A549 (cell line): ENCODE data around the gene IFI30. TPM values are rescaled to one million over a fixed set of nuclear protein-coding genes. Genes with fewer than 3 reads are reported as not detected.

Experiments
- ATAC-seq, 2 experiments: fragments of 200-7000 bp in 1 of 2; fragments of >200 bp in 1 of 2; cut with Nextera tagmentation in 1 of 2; cut with Tn5 transposase in 1 of 2; 3 replicates each; pipeline versions ENCODE4 v1.8.0 to v1.9.1; 2018 to 2020; ENCODE audit warnings: mild to moderate bottlenecking in 1 of 2, moderate library complexity in 1 of 2
- CTCF ChIA-PET: fragments of 300-600 bp; sonication (Branson Sonifier 250); formaldehyde crosslinking; extraction: SDS; loops from one replicate; lab custom pipeline; 2021; ENCODE audit warnings: antibody characterized with exemption, inconsistent platforms; lab: Yijun Ruan, JAX
- POLR2A ChIA-PET: fragments of 350-600 bp; formaldehyde crosslinking; extraction: SDS; loops from one replicate; lab custom pipeline; 2021; ENCODE audit warnings: antibody characterized with exemption, inconsistent platforms; lab: Yijun Ruan, JAX
- DNase-seq, 2 experiments: peaks; one replicate each; pipeline versions ENCODE4 v3.0.0 to v3.0.0-alpha.2; 2011 to 2016; ENCODE audit warnings: low read depth in 1 of 2, low spot score in 1 of 2
- FAIRE-seq: peaks from 2 replicates; lab custom pipeline; 2011; peaks lifted over from hg19 to GRCh38; lab: Jason Lieb, UNC
- H3K27ac ChIP-seq, 2 experiments: fragments of >200 bp; sonication (Bioruptor Twin); formaldehyde crosslinking; 3 replicates each; pipeline ENCODE4 v1.5.1; 2016 to 2017
- H3K4me1 ChIP-seq: fragments of >200 bp; sonication (Bioruptor Twin); formaldehyde crosslinking; 3 replicates; pipeline ENCODE4 v1.6.1; 2016
- H3K4me2 ChIP-seq: fragments of >200 bp; sonication (Bioruptor Twin); formaldehyde crosslinking; 3 replicates; pipeline ENCODE4 v1.6.1; 2016
- H3K4me3 ChIP-seq: fragments of >200 bp; sonication (Bioruptor Twin); formaldehyde crosslinking; 3 replicates; pipeline ENCODE4 v1.5.1; 2016
- H3K9me3 ChIP-seq: fragments of >200 bp; sonication (Bioruptor Twin); formaldehyde crosslinking; 3 replicates; pipeline ENCODE4 v1.6.1; 2016
- BHLHE40 ChIP-seq: IDR thresholded peaks from 2 replicates; pipeline ENCODE4 v1.6.1; 2012; ENCODE audit warnings: low read depth, low read length, inconsistent platforms
- CBX8 ChIP-seq: fragments of 200-600 bp; sonication (generic); IDR thresholded peaks from 2 replicates; pipeline ENCODE4 v1.6.1; 2016
- EP300 ChIP-seq, 2 experiments: fragments of >200 bp; sonication (Bioruptor Twin); formaldehyde crosslinking; IDR thresholded peaks; 2 replicates in 1 of 2; 3 replicates in 1 of 2; pipeline ENCODE4 v1.6.1; 2016 to 2017
- FOSB ChIP-seq: fragments of 250-450 bp; sonication (Bioruptor Pico); IDR thresholded peaks from 2 replicates; pipeline ENCODE4 v1.5.0; 2020; ENCODE audit warnings: mild to moderate bottlenecking, moderate library complexity
- HDAC2 ChIP-seq: fragments of 200-600 bp; sonication (generic); IDR thresholded peaks from 2 replicates; pipeline ENCODE4 v1.6.1; 2016
- HOXA7 ChIP-seq: fragments of 250-450 bp; sonication (Bioruptor Pico); IDR thresholded peaks from 2 replicates; pipeline ENCODE4 v1.5.0; 2020; ENCODE audit warnings: mild to moderate bottlenecking, moderate library complexity
- JUN ChIP-seq, 2 experiments: fragments of >200 bp; sonication (Bioruptor Twin); formaldehyde crosslinking; IDR thresholded peaks; 2 replicates in 1 of 2; 3 replicates in 1 of 2; pipeline ENCODE4 v1.6.1; 2016 to 2017
- JUNB ChIP-seq: fragments of >200 bp; sonication (Bioruptor Twin); formaldehyde crosslinking; IDR thresholded peaks from 2 replicates; pipeline ENCODE4 v1.6.1; 2016
- KDM1A ChIP-seq: fragments of 200-600 bp; sonication (generic); IDR thresholded peaks from 2 replicates; pipeline ENCODE4 v1.6.1; 2016; ENCODE audit warnings: low read depth, mild to moderate bottlenecking
- NFE2L2 ChIP-seq: fragments of 150-350 bp; conservative IDR thresholded peaks from 2 replicates; pipeline ENCODE4 v1.6.1; 2014; ENCODE audit warnings: low read length
- NR3C1 ChIP-seq: fragments of >200 bp; sonication (Bioruptor Twin); formaldehyde crosslinking; IDR thresholded peaks from 3 replicates; pipeline ENCODE4 v1.6.1; 2017
- RFX5 ChIP-seq: fragments of 450-650 bp; IDR thresholded peaks from 2 replicates; pipeline ENCODE4 v1.7.1; 2014; ENCODE audit warnings: antibody characterized with exemption, mild to moderate bottlenecking, moderate library complexity
- SMC3 ChIP-seq: fragments of >200 bp; sonication (Bioruptor Twin); formaldehyde crosslinking; IDR thresholded peaks from 3 replicates; pipeline ENCODE4 v1.6.1; 2018; ENCODE audit warnings: inconsistent platforms
- ZFP36 ChIP-seq: fragments of 450-650 bp; IDR thresholded peaks from 2 replicates; pipeline ENCODE4 v1.6.1; 2014; ENCODE audit warnings: borderline replicate concordance; ENCODE audit not compliant: partially characterized antibody
- WGBS: methylation state at CpG from one replicate; pipeline ENCODE4 v1.1.6; 2017; ENCODE audit errors: missing lambda C conversion rate; 5-methylcytosine and 5-hydroxymethylcytosine counted together
- polyA plus RNA-seq, 4 experiments: library from polyadenylated mRNA; depleted of rRNA in 3 of 4; stranded (reverse); fragments of >200 nt; fragmentation: RNase III in 1 of 4; extraction: RNeasy Plus Mini Kit Qiagen cat#74134 plus additional on column Dnase treatment in 1 of 4; gene quantifications; 2 replicates in 3 of 4; 3 replicates in 1 of 4; pipeline ENCODE4 v1.2.3, GENCODE V29; 2011 to 2017
- TF ChIP-seq, protein P1 (sequence below): fragments of >200 bp; sonication (Bioruptor Twin); formaldehyde crosslinking; IDR thresholded peaks from 3 replicates; pipeline ENCODE4 v1.5.1; 2016
- TF ChIP-seq, protein P2 (sequence below): IDR thresholded peaks from 2 replicates; pipeline ENCODE4 v1.6.1; 2012
- TF ChIP-seq, protein P3 (sequence below): fragments of 450-650 bp; IDR thresholded peaks from 2 replicates; pipeline ENCODE4 v1.6.1; 2014; ENCODE audit warnings: antibody characterized with exemption
- TF ChIP-seq, protein P4 (sequence below): fragments of 150-350 bp; IDR thresholded peaks from 2 replicates; pipeline ENCODE4 v1.6.1; 2014; ENCODE audit warnings: low read depth, mild to moderate bottlenecking, low read length
- TF ChIP-seq, protein P5 (sequence below): fragments of 250-450 bp; sonication (Bioruptor Pico); IDR thresholded peaks from 2 replicates; pipeline ENCODE4 v1.5.0; 2021; ENCODE audit warnings: mild to moderate bottlenecking, moderate library complexity, borderline replicate concordance
- TF ChIP-seq, protein P6 (sequence below): IDR thresholded peaks from 2 replicates; pipeline ENCODE4 v1.6.1; 2012; ENCODE audit warnings: low read depth, borderline replicate concordance

IFI30 gene
- polyA plus RNA-seq, 2 of the 4 experiments (the other 2 are of a cell fraction), result 11.2 to 13.5 TPM

DNA sequence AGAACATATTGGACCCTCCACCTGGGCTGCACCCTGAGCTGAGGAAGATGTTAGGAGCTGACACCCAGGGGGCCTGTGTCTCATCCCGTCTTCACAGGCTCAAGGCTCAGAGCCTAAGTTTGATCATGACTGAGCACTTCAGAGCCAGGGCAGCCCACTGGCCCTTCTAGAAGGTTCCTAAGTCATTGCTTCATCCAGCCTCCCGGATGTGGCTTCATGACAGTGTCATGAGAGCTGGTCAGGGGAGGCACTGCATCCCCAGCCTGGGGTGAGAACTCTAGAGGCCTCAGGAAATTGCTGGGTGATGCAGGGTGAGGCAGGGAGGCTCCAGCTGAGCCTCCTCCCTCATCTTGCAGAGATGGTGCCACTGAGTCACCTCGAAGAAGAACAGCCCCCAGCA lies 45.6 kb upstream of the IFI30 start:
- WGBS, result 70% methylated on average over 2 of the region's 3 CpGs
- ATAC-seq (no peak), DNase-seq (no peak), FAIRE-seq (no peak)
- no peak overlapping the region for H3K4me3 ChIP-seq
- H3K27ac ChIP-seq, result no peak overlapping the region
- H3K4me1 ChIP-seq, result no peaks in the 10 kb centered on the region
- no peaks in the 10 kb centered on the region for H3K9me3 ChIP-seq
- no peak overlapping the region for H3K4me2 ChIP-seq
- POLR2A ChIA-PET, result interaction anchor here (1.2 kb wide), 1 partner anchor 24 kb away, joined by 4 read pairs; the partner anchor contains the start of gene PIK3R2
- CTCF ChIA-PET, result interaction anchor here (1.0 to 2.0 kb wide), 3 partner anchors 12 to 40 kb away, joined by 3 to 4 read pairs (median 3); no protein-coding TSS in a partner anchor
- TF ChIP-seq FOSB (CRISPR knock-in tag) (no peak), KDM1A (no peak), NR3C1 (no peak), JUN (IDR thresholded peaks at IDR 0.05) (no peak), CBX8 (no peak), SMC3 (no peak), NFE2L2 (no peak), BHLHE40 (no peak), HOXA7 (CRISPR knock-in tag) (no peak)
- TF ChIP-seq, protein P1, sequence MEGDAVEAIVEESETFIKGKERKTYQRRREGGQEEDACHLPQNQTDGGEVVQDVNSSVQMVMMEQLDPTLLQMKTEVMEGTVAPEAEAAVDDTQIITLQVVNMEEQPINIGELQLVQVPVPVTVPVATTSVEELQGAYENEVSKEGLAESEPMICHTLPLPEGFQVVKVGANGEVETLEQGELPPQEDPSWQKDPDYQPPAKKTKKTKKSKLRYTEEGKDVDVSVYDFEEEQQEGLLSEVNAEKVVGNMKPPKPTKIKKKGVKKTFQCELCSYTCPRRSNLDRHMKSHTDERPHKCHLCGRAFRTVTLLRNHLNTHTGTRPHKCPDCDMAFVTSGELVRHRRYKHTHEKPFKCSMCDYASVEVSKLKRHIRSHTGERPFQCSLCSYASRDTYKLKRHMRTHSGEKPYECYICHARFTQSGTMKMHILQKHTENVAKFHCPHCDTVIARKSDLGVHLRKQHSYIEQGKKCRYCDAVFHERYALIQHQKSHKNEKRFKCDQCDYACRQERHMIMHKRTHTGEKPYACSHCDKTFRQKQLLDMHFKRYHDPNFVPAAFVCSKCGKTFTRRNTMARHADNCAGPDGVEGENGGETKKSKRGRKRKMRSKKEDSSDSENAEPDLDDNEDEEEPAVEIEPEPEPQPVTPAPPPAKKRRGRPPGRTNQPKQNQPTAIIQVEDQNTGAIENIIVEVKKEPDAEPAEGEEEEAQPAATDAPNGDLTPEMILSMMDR, result no peak
- TF ChIP-seq, protein P2, sequence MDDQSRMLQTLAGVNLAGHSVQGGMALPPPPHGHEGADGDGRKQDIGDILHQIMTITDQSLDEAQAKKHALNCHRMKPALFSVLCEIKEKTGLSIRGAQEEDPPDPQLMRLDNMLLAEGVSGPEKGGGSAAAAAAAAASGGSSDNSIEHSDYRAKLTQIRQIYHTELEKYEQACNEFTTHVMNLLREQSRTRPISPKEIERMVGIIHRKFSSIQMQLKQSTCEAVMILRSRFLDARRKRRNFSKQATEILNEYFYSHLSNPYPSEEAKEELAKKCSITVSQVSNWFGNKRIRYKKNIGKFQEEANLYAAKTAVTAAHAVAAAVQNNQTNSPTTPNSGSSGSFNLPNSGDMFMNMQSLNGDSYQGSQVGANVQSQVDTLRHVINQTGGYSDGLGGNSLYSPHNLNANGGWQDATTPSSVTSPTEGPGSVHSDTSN, result no peak
- TF ChIP-seq, protein P3, sequence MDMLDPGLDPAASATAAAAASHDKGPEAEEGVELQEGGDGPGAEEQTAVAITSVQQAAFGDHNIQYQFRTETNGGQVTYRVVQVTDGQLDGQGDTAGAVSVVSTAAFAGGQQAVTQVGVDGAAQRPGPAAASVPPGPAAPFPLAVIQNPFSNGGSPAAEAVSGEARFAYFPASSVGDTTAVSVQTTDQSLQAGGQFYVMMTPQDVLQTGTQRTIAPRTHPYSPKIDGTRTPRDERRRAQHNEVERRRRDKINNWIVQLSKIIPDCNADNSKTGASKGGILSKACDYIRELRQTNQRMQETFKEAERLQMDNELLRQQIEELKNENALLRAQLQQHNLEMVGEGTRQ, result no peak
- TF ChIP-seq, all 56 proteins: peak for 0

DNA sequence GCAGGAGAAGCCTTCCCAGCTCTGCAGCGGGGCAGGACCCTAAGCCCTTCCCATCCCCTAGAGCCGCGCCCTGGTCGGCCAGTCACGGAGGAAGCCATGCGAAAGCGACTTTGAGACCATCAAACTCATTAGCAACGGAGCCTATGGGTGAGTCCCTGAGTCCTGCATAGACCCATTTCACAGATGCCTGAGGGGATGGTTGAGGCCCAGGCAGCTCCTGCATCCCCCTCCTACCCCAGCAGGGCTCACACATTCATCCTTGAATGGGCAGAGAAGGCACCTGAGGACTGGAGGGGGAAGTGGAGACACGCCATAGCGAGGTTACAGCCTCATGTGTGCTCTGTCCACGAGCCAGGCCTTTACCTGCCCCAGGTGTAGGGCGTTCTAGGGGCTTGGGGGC lies 44.8 kb upstream of the IFI30 start:
- FAIRE-seq, result no peak
- WGBS, result 93% methylated on average over 5 of the region's 12 CpGs
- no peaks in the 10 kb centered on the region for H3K9me3 ChIP-seq
- ChIA-PET CTCF (interaction anchor here (0.8 to 2.0 kb wide), 4 partner anchors 12 to 39 kb away, joined by 3 to 5 read pairs (median 4); no protein-coding TSS in a partner anchor), POLR2A (interaction anchor here (1.2 kb wide), 1 partner anchor 24 kb away, joined by 4 read pairs; the partner anchor contains the start of gene PIK3R2)
- TF ChIP-seq HDAC2 (no peak), NR3C1 (no peak), JUN (IDR thresholded peaks at IDR 0.05) (no peak), JUNB (no peak), RFX5 (no peak), ZFP36 (no peak), HOXA7 (CRISPR knock-in tag) (no peak), EP300 (IDR thresholded peaks at IDR 0.05) (no peak)
- TF ChIP-seq, protein P4, sequence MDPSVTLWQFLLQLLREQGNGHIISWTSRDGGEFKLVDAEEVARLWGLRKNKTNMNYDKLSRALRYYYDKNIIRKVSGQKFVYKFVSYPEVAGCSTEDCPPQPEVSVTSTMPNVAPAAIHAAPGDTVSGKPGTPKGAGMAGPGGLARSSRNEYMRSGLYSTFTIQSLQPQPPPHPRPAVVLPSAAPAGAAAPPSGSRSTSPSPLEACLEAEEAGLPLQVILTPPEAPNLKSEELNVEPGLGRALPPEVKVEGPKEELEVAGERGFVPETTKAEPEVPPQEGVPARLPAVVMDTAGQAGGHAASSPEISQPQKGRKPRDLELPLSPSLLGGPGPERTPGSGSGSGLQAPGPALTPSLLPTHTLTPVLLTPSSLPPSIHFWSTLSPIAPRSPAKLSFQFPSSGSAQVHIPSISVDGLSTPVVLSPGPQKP, result no peak
- TF ChIP-seq, protein P5, sequence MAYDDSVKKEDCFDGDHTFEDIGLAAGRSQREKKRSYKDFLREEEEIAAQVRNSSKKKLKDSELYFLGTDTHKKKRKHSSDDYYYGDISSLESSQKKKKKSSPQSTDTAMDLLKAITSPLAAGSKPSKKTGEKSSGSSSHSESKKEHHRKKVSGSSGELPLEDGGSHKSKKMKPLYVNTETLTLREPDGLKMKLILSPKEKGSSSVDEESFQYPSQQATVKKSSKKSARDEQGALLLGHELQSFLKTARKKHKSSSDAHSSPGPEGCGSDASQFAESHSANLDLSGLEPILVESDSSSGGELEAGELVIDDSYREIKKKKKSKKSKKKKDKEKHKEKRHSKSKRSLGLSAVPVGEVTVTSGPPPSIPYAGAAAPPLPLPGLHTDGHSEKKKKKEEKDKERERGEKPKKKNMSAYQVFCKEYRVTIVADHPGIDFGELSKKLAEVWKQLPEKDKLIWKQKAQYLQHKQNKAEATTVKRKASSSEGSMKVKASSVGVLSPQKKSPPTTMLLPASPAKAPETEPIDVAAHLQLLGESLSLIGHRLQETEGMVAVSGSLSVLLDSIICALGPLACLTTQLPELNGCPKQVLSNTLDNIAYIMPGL (CRISPR knock-in tag), result no peak
- TF ChIP-seq, protein P6, sequence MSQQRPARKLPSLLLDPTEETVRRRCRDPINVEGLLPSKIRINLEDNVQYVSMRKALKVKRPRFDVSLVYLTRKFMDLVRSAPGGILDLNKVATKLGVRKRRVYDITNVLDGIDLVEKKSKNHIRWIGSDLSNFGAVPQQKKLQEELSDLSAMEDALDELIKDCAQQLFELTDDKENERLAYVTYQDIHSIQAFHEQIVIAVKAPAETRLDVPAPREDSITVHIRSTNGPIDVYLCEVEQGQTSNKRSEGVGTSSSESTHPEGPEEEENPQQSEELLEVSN, result no peak
- no peak overlapping the region for H3K4me2 ChIP-seq
- no peaks in the 10 kb centered on the region for H3K4me1 ChIP-seq
- DNase-seq, result no peak
- no peak for ATAC-seq
- H3K4me3 ChIP-seq, result no peak overlapping the region
- no peak overlapping the region for H3K27ac ChIP-seq
